GM18951 (cell line): ENCODE data around the gene COQ2.
"Not testable (repeated sequence)": the region's sequence is repeated elsewhere in the genome, so short reads cannot be mapped to it uniquely, and the experiment has no call there.

Experiments used
- POLR2A ChIP-seq: IDR thresholded peaks from 4 replicates; pipeline ENCODE4 v1.6.1; 2011; ENCODE audit warnings: mild to moderate bottlenecking; ENCODE audit not compliant: insufficient read length, insufficient read depth; ENCODE audit errors: extremely low read depth
- in situ Hi-C: fragments of 300-500 bp; cut with MboI; formaldehyde crosslinking; loops from one replicate; pipeline ENCODE4 v1.12.0; 2022; ENCODE audit warnings: low sequenced_read_pairs, mixed read lengths, inconsistent platforms; ENCODE audit not compliant: unreplicated experiment

COQ2 gene, protein sequence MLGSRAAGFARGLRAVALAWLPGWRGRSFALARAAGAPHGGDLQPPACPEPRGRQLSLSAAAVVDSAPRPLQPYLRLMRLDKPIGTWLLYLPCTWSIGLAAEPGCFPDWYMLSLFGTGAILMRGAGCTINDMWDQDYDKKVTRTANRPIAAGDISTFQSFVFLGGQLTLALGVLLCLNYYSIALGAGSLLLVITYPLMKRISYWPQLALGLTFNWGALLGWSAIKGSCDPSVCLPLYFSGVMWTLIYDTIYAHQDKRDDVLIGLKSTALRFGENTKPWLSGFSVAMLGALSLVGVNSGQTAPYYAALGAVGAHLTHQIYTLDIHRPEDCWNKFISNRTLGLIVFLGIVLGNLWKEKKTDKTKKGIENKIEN

DNA sequence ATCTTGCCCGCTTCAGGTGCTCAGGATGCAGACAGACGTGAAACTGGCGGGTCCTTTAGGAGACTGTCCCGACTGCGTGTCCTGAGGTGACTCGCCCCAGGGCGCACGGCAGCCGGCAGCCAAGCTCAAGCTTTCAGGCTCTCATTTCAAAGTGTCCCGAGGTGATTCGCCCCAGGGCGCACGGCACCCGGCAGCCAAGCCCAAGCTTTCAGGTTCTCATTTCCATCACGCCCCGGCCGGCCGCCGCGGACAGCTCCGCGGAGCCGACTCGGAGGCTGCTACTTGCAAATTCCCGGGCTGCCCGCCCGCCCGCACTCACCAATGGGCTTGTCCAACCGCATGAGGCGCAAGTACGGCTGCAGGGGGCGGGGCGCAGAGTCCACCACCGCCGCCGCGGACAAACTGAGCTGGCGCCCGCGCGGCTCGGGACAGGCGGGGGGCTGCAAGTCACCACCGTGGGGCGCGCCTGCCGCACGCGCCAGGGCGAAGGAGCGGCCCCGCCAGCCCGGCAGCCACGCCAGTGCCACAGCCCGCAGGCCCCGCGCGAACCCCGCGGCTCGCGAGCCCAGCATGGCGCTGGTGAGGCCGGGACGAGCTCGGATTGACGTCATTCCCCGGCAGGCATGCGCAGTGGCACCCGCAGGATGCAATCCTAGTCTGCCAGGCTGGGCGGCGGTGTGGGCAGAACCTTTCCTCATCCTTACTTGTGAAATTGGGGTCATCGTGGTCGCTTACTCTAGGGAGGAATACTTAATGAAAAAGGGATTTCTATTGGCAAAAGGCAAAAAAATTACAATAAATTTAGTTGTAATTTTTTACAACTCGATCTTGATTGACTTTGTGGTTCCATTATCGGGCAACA is at the start of gene COQ2:
Gene COQ2, minus strand, starts transcription at position 606 of the 862 bp plus-strand sequence. Its CDS starts 34 bp downstream, at position 572.
- in situ Hi-C loops, result no loop called here
- TF ChIP-seq POLR2A, result peak; percentile 84

DNA sequence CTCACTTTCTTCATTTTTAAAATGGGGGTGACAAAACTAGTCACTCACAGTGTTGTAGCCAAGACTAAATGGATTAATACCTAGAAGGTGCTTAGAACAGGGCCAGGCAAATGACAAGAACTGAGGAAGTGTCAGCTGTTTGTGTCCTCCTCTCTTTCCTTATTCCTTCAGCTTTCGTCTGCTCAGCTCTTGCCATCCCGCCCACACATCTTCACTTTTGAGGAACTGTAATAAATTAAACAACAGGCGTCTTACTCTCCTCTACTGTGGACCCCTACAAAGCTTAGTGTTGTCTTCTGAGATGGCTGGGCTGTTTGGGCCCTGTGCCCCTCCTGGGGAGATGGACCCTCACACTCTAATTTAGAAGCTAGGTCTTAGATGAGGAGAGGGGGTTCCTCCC is 47.4 kb upstream of the COQ2 start:
- in situ Hi-C loops, result no loop called here
- no peak for TF ChIP-seq POLR2A

DNA sequence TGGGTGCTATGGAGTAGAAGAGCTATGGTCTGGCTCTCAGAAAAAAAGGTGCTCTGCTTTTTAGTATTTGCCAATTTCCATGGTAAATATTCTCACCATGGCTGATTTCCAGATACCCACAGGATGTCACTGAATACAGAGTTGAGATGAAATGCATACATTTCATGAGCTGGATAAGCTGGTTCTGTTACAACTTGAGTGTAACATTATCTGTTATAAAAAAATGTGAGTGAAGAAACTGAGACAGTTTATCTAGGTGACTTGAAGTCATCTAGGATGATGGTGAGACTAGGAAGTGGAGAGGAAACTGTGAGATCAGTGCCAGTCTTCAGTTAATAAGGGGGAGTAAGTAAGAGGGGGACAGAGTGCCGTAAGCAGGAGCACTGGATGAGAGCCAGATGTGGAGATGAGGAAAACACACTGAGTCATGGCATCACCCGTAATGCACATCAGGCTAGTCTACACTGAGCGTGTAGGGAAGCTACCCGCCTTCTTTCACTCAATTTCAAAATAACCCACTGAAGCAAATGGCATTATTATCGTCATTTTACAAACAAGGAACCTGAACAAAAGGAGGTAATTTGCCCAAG is 45.0 kb upstream of the COQ2 start:
- no peak for TF ChIP-seq POLR2A
- in situ Hi-C loops, result no loop called here

DNA sequence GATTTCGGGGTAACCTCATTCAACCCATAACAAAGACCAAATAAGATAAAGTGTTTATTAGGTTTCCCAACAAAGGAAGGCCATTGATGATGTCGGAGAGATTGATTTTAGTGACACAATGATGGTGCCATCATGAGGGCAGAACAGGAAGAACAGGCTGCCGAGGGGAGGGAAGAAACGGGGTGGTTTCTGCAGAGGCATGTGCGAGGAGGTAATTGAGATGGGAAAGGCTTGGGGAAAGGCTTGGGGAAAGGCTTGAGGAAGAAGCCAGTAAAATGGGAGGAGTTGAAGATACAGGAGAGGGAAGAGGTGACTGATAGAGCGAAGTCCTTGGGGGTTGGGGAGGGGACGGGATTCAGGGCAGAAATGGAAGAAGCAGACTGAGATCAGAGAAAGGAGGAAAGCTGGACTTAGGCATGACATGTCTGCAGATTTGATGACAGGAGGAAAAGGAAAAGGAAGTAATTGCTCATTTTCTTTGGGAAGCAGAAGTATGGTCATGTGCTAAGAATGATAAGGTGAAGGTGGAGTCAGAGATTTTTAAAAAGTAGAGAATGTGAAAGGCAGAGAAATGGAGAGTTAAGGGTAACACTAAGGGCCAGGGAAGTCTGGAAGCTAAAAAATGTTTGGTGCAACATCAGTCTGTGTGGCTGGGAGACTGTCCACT is 44.1 kb upstream of the COQ2 start:
- in situ Hi-C loops, result no loop called here
- TF ChIP-seq POLR2A, result no peak

DNA sequence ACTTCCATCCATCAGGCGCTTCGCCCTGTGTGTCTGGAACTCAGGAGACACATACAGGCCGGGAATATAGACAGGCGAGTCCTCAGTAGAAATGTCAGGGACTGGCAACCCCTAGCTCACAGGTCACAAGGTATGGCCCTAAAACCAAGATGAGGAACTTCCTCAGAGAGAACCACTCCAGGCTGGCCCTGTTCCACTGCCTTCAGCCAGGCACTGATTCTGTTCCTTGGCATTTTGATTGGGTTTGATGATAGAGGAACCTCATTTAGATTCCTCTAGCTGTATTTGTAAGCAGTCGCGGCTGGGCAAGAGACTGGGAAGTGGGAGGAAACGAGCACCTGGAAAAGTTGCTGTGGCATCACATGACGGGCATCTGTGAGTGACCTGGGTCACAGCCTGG is 41.9 kb upstream of the COQ2 start:
- TF ChIP-seq POLR2A, result no peak
- in situ Hi-C loops, result no loop called here

DNA sequence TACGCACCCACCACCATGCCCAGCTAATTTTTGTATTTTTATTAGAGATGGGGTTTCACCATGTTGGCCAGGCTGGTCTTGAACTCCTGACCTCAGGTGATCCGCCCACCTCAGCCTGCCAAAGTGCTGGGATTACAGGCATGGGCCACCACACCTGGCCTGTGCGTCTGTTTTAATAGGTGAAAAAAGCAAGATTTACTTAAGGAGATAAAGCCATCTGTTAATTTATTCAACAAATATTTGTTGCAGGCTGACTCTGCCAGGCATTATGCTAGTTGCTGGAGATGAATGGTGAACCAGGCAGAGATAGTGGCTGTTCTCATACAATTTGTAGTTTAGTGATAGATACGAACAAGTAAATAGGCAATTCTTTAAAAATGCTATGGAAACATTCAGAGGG is 40.7 kb upstream of the COQ2 start:
- in situ Hi-C loops, result not testable (repeated sequence)

DNA sequence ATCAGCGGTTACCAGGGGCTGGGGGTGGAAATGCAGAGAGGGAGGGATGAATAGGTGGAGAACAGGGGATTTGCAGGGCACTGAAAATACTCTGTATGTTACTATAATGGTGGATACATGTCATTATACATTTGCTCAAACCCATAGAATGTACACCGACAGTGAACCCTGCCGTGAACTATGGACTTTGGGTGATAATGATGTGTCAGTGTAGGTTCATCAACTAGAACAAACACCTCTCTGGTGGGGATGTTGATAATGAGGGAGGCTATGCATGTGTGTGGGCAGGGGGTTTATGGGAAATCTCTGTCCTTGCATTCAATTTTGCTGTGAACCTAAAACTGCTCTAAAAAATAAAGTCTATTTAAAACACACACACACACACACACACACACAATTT is 38.5 kb upstream of the COQ2 start:
- TF ChIP-seq POLR2A, result no peak
- in situ Hi-C loops, result no loop called here

DNA sequence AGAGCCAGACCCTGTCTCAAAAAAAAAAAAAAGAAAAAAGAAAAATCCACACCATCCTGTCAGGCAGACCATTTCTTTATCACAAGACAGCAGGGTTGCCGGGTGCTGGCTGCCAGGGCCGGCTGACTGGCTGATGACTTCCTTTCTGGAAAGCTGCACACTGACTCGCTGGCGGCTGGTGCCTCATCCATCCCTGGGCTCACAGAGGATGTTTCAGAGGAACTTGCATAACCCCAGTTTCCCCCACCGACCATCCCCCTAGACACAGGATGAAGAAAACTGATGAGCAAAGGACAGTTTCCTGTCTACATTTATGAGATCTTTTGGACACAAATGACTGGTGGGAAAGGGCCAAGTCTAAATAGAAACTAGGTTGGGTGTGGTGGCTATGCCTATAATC is 36.0 kb upstream of the COQ2 start:
- in situ Hi-C loops, result no loop called here
- no peak for TF ChIP-seq POLR2A

DNA sequence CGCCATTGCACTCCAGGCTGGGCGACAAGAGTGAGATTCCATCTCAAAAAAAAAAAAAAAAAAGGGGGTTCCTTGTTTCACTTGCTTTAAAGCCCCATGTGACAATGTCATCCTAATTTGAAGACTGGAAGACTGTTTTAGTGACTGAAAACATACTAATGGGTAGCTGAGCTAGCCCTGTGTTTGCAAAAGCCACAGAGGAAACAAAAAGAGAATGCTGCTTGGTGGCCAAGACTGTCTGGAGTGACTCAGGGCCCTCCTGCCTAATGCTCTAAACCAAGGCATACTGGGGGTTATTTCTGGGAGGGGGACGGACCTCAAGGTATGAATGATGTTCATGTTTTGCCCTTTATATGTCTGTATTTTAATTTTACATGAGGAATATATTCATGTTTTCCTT is 34.1 kb upstream of the COQ2 start:
- in situ Hi-C loops, result no loop called here
- TF ChIP-seq POLR2A, result no peak

DNA sequence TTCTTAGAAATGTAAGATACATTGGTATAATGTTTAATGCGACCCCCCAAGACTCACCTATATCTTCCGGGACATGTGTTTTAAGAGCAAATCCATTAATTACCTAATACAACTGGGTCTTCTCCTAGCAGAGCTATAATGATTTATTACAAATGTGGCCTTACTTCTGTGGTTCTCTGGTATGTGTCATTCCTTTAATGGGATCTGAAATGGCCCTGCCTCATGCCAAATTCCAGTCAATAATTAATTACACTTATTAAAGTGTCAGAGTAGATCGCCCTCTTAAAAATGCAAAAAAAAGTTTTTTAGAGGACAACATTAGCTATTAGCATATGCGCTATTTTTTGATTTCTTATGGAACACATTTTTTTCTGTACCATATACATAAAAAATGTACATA is 33.1 kb upstream of the COQ2 start:
- in situ Hi-C loops, result no loop called here
- TF ChIP-seq POLR2A, result no peak

DNA sequence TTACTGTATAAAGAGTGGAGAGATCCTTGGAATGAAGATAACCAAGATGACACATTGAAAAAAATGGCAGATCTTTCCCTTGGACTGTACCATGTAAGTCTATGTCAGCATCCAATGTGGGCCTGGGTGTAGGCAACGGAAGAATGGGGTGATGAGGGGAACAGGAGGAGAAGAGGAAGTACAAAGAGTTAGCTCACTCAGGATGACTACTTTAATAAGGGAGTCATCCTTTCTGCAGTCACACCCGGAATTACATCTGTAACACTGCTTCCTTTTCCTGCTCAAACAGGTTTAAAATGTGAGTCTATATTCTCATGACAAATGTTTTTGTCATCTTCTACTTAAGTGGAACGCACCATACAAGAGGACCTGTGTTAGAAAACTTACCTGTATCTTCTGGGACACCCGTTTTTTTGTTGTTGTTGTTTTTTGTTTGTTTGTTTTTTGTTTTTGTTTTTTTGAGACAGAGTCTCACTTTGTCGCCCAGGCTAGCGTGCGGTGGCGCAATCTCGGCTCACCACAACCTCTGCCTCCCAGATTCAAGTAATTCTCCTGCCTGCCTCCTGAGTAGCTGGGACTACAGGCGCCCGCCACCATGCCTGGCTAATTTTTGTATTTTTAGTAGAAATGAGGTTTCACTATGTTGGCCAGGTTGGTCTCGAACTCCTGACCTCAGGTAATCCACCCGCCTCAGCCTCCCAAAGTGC is 32.0 kb upstream of the COQ2 start:
- in situ Hi-C loops, result no loop called here
- TF ChIP-seq POLR2A, result no peak

DNA sequence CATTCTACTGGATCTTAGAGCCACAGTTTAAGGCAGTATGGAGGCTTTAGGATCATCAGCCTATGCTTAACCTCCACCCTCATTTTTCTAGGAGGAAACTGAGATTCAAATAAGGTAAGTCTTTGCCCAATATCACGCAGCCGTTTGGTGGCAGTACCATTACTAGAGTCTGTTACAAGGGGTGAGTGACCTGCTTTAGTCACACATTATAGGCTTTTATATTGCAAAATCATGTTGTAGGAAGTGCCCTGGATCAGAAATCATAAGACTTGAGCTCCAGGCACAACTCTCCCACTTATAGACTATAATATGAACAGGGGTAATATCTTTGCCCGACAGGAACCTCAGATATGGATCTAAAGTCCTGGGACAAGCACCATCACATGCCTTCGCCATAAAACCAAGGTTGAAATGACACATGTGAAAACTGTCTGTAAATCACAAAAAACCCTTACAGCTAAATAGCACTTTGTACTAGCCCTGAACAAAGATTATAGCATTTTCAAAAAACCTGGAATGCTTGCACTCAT is 30.8 kb upstream of the COQ2 start:
- TF ChIP-seq POLR2A, result no peak
- in situ Hi-C loops, result no loop called here

DNA sequence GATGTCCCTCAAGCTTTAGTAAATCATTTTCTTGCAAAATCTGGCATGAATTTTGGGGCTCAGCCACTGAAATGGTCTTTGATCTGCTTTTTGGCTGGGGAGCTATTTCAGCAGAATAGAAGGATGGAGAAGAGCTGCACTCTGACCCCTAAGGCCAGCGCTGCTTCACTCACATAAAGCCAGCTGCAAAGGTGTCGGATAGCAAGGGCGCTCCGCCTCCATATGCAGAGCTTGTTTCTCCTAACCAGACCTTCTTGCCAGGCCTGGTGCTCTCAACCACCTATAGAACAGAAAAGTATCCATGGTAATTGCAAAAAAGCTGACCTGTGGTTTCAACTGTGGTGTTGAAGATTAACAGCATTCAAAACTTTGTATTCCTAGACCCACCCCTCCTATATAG is 24.1 kb upstream of the COQ2 start:
- TF ChIP-seq POLR2A, result no peak
- in situ Hi-C loops, result no loop called here

DNA sequence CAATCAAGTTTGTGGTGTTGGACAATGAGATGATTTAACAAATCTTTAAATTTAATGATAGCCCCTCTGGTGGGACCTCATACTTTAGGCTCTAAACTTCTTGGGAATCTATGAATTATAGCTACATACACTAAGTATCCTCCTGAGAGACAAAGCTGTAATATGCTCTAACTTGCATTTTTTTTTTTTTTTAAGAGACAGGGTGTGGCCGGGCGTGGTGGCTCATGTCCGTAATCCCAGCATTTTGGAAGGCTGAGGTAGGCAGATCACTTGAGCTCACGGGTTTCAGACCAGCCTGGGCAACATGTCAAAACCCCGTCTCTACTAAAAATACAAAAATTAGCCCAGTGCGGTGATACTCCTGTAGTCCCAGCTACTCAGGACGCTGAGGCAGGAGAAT is 23.3 kb upstream of the COQ2 start:
- in situ Hi-C loops, result no loop called here
- no peak for TF ChIP-seq POLR2A
